GM23338 (cell line): ENCODE data around the gene JPH3. TPM values are rescaled to one million over a fixed set of nuclear protein-coding genes. Genes with fewer than 3 reads are reported as not detected.

Experiments
- ATAC-seq: fragments of 200-7000 bp; cut with Tn5 transposase; 3 replicates; pipeline ENCODE4 v1.9.1; 2020
- DNase-seq: peaks from one replicate; pipeline ENCODE4 v3.0.0-alpha.2; 2015; ENCODE audit warnings: low spot score
- H2AFZ ChIP-seq: fragments of 200-600 bp; sonication (generic); 2 replicates; pipeline ENCODE4 v1.8.0; 2016; ENCODE audit warnings: antibody characterized with exemption, mild to moderate bottlenecking, moderate library complexity
- H3F3A ChIP-seq: fragments of 200-600 bp; sonication (generic); replicated peaks from 2 replicates; pipeline ENCODE4 v1.8.0; 2017; ENCODE audit warnings: antibody characterized with exemption, mixed run types, low read depth
- H3K27ac ChIP-seq: fragments of 200-600 bp; sonication (generic); 2 replicates; pipeline ENCODE4 v1.6.1; 2016; ENCODE audit warnings: low read depth
- H3K27me3 ChIP-seq: fragments of 200-600 bp; sonication (generic); 2 replicates; pipeline ENCODE4 v1.8.0; 2016; ENCODE audit warnings: mild to moderate bottlenecking, mixed run types, moderate library complexity; ENCODE audit not compliant: insufficient read depth
- H3K36me3 ChIP-seq: fragments of 200-600 bp; sonication (generic); 2 replicates; pipeline ENCODE4 v1.8.0; 2016; ENCODE audit warnings: mild to moderate bottlenecking; ENCODE audit not compliant: insufficient read depth
- H3K4me1 ChIP-seq: fragments of 200-600 bp; sonication (generic); 2 replicates; pipeline ENCODE4 v1.8.0; 2016; ENCODE audit warnings: mild to moderate bottlenecking, moderate library complexity; ENCODE audit not compliant: insufficient read depth
- H3K4me2 ChIP-seq: fragments of 200-600 bp; sonication (generic); 2 replicates; pipeline ENCODE4 v1.7.1; 2017; ENCODE audit warnings: mixed run types
- H3K4me3 ChIP-seq: fragments of 200-600 bp; sonication (generic); 2 replicates; pipeline ENCODE4 v1.6.1; 2016; ENCODE audit warnings: mixed run types
- H3K79me2 ChIP-seq: fragments of 200-600 bp; sonication (generic); replicated peaks from 2 replicates; pipeline ENCODE4 v1.8.0; 2017; ENCODE audit warnings: mild to moderate bottlenecking; ENCODE audit not compliant: insufficient read depth
- H3K9me2 ChIP-seq: fragments of 200-600 bp; sonication (generic); 2 replicates; pipeline ENCODE4 v1.8.0; 2017; ENCODE audit not compliant: insufficient read depth
- H4K20me1 ChIP-seq: fragments of 200-600 bp; sonication (generic); replicated peaks from 2 replicates; pipeline ENCODE4 v1.8.0; 2017; ENCODE audit warnings: mild to moderate bottlenecking; ENCODE audit not compliant: insufficient read depth
- H3K27ac Mint-ChIP-seq: 2 replicates; pipeline ENCODE4 v1.8.0; 2020; ENCODE audit warnings: inconsistent platforms, mild to moderate bottlenecking, moderate library complexity, mixed read lengths
- H3K27me3 Mint-ChIP-seq: 3 replicates; pipeline ENCODE4 v1.8.0; 2022; ENCODE audit warnings: low read depth, mild to moderate bottlenecking, moderate library complexity, mixed read lengths, inconsistent platforms; ENCODE audit not compliant: insufficient read depth, poor library complexity
- H3K36me3 Mint-ChIP-seq: 3 replicates; pipeline ENCODE4 v1.8.0; 2021; ENCODE audit warnings: low read depth, mild to moderate bottlenecking, inconsistent platforms, moderate library complexity, mixed read lengths
- H3K4me1 Mint-ChIP-seq: 3 replicates; pipeline ENCODE4 v1.8.0; 2020; ENCODE audit warnings: mild to moderate bottlenecking, inconsistent platforms, mixed read lengths
- H3K4me3 Mint-ChIP-seq: 3 replicates; pipeline ENCODE4 v1.8.0; 2021; ENCODE audit warnings: moderate library complexity, mild to moderate bottlenecking, inconsistent platforms, mixed read lengths
- H3K9me3 Mint-ChIP-seq: 3 replicates; pipeline ENCODE4 v1.8.0; 2020; ENCODE audit warnings: moderate library complexity, mild to moderate bottlenecking, inconsistent platforms, mixed read lengths
- CREB1 ChIP-seq: fragments of 250-450 bp; sonication (Bioruptor Pico); IDR thresholded peaks from 2 replicates; pipeline ENCODE4 v1.5.0; 2020; ENCODE audit warnings: low read depth, mild to moderate bottlenecking, moderate library complexity
- CTCF ChIP-seq, 2 experiments: fragments of 200-600 bp in 1 of 2; sonication (generic) in 1 of 2; conservative IDR thresholded peaks; 2 replicates each; pipeline versions ENCODE4 v1.5.1 to v1.6.1; 2016 to 2017; ENCODE audit warnings: antibody characterized with exemption in 2 of 2, low read depth in 2 of 2, mild to moderate bottlenecking in 2 of 2, moderate library complexity in 1 of 2
- JUNB ChIP-seq: IDR thresholded peaks from one replicate; pipeline ENCODE4 v1.6.1; 2016; ENCODE audit warnings: antibody characterized with exemption; ENCODE audit not compliant: unreplicated experiment
- NANOG ChIP-seq: IDR thresholded peaks from 2 replicates; pipeline ENCODE4 v1.6.1; 2016; ENCODE audit warnings: antibody characterized with exemption, borderline replicate concordance
- POLR2AphosphoS5 ChIP-seq: IDR thresholded peaks from 2 replicates; pipeline ENCODE4 v1.6.1; 2016; ENCODE audit warnings: antibody characterized with exemption, low read depth
- REST ChIP-seq: IDR thresholded peaks from one replicate; pipeline ENCODE4 v1.6.1; 2018; ENCODE audit warnings: antibody characterized with exemption; ENCODE audit not compliant: unreplicated experiment
- STAT1 ChIP-seq: IDR thresholded peaks from one replicate; pipeline ENCODE4 v1.6.1; 2016; ENCODE audit warnings: antibody characterized with exemption; ENCODE audit not compliant: unreplicated experiment
- ZNF114 ChIP-seq: fragments of 250-450 bp; sonication (Bioruptor Pico); IDR thresholded peaks from 2 replicates; pipeline ENCODE4 v1.5.0; 2020; ENCODE audit warnings: mild to moderate bottlenecking, moderate library complexity
- ZNF331 ChIP-seq: fragments of 250-450 bp; sonication (Bioruptor Pico); IDR thresholded peaks from 2 replicates; pipeline ENCODE4 v1.5.0; 2020; ENCODE audit warnings: low read depth, mild to moderate bottlenecking, moderate library complexity
- polyA plus RNA-seq: library from polyadenylated mRNA; unstranded; fragments of >200 nt; fragmentation: Nextera tagmentation; extraction: Ambion mirVana; gene quantifications from 2 replicates; pipeline ENCODE4 v1.2.1, GENCODE V29; 2016
- total RNA-seq: library from RNA; depleted of rRNA; stranded (reverse); fragments of >200 nt; shearing (Covaris generic); gene quantifications from 2 replicates; pipeline ENCODE4 v1.2.3, GENCODE V29; 2014

Gene JPH3
- total and polyA plus RNA-seq, 2 experiments from 2014 or later, result 8.4 to 38.3 TPM

- TF ChIP-seq REST (no peak), ZNF331 (no peak), STAT1 (no peak), POLR2AphosphoS5 (no peak)
These were observed 132.3 kb downstream of the JPH3 start (continued) for GRCh38 chr16:87734644-87735043.

GRCh38 chr16:87735270-87736007, 133.1 kb downstream of the JPH3 start:
- Histone ChIP-seq H3F3A (0 out of 2 replicates have a peak, but pooled peaks cover 4% of the 10 kb centered on the region), H3K4me1 (no peaks in the 10 kb centered on the region; the same call in 1 of the 2 replicates), H3K9me2 (no peaks in the 10 kb centered on the region), H3K4me3 (no peak overlapping the region), H3K79me2 (peaks cover 57% of the 10 kb centered on the region), H3K4me2 (no peak overlapping the region), H4K20me1 (peaks cover 40% of the 10 kb centered on the region), H3K27ac (no peak overlapping the region), H2AFZ (no peak overlapping the region), H3K36me3 (peaks cover 4% of the 10 kb centered on the region; the same call in 1 of the 2 replicates), H3K27me3 (no peaks in the 10 kb centered on the region)
- peak; percentile 69 for ATAC-seq
- peaks cover 14% of the 10 kb centered on the region for H3K4me1 Mint-ChIP-seq
- TF ChIP-seq NANOG (no peak), JUNB (no peak), CTCF (conservative IDR thresholded peaks at IDR 0.05; ENCODE audit: low read depth in 2 of 2) (peak in 1 of 2 experiments; percentile 23; a peak in 1 of 4 replicates), CREB1 (no peak)
- no peak overlapping the region for H3K4me3 Mint-ChIP-seq
- no peaks in the 10 kb centered on the region for H3K27me3 Mint-ChIP-seq
- peaks cover 31% of the 10 kb centered on the region for H3K36me3 Mint-ChIP-seq
- no peak for DNase-seq
- H3K27ac Mint-ChIP-seq, result no peak overlapping the region
- no peaks in the 10 kb centered on the region for H3K9me3 Mint-ChIP-seq

- no peak overlapping the region for H3K27ac ChIP-seq
- TF ChIP-seq ZNF331 (no peak), POLR2AphosphoS5 (no peak), ZNF114 (CRISPR knock-in tag) (no peak), CREB1 (no peak), NANOG (no peak), CTCF (conservative IDR thresholded peaks at IDR 0.05; ENCODE audit: low read depth in 2 of 2) (no peak)
- no peak overlapping the region for H3K4me3 Mint-ChIP-seq
- no peak overlapping the region for H3K4me2 ChIP-seq
- H3K27ac Mint-ChIP-seq, result no peak overlapping the region
- H3F3A ChIP-seq, result 0 out of 2 replicates have a peak, but pooled peaks cover 4% of the 10 kb centered on the region
- ATAC-seq, result no peak
- no peak overlapping the region for H2AFZ ChIP-seq
- peaks cover 32% of the 10 kb centered on the region for H3K36me3 Mint-ChIP-seq
- peaks cover 14% of the 10 kb centered on the region for H3K4me1 Mint-ChIP-seq
- no peak overlapping the region for H3K4me3 ChIP-seq
- peaks cover 60% of the 10 kb centered on the region for H3K79me2 ChIP-seq
- DNase-seq, result no peak
- H3K27me3 Mint-ChIP-seq, result no peaks in the 10 kb centered on the region
- H3K36me3 ChIP-seq, result no peaks in the 10 kb centered on the region
- peaks cover 46% of the 10 kb centered on the region for H4K20me1 ChIP-seq
- no peaks in the 10 kb centered on the region for H3K9me3 Mint-ChIP-seq
- H3K4me1 ChIP-seq, result no peaks in the 10 kb centered on the region; the same call in 1 of the 2 replicates
- H3K27me3 ChIP-seq, result no peaks in the 10 kb centered on the region
- H3K9me2 ChIP-seq, result no peaks in the 10 kb centered on the region
These were observed 133.7 kb downstream of the JPH3 start for GRCh38 chr16:87736008-87736382.
